H9 (cell line): ENCODE data around the gene TEKT5. TPM values are rescaled to one million over a fixed set of nuclear protein-coding genes. Genes with fewer than 3 reads are reported as not detected.

Experiments used
- DNase-seq: peaks from one replicate; pipeline ENCODE4 v3.0.0-alpha.2; 2017
- H2AFZ ChIP-seq: one replicate; pipeline ENCODE4 v1.6.1; 2013; ENCODE audit warnings: mild to moderate bottlenecking, low read length, control low read depth, moderate library complexity
- H2AK5ac ChIP-seq: 2 replicates; pipeline ENCODE4 v1.6.1; 2013; ENCODE audit warnings: low read length, control low read depth, mixed read lengths; ENCODE audit not compliant: insufficient read length
- H2BK120ac ChIP-seq: one replicate; pipeline ENCODE4 v1.6.1; 2013; ENCODE audit warnings: low read depth, mild to moderate bottlenecking, low read length, control low read depth, inconsistent platforms; ENCODE audit not compliant: poor library complexity, severe bottlenecking
- H2BK12ac ChIP-seq: 2 replicates; pipeline ENCODE4 v1.6.1; 2013; ENCODE audit warnings: low read length, control low read depth, mixed read lengths, low read depth; ENCODE audit not compliant: insufficient read length
- H2BK15ac ChIP-seq: 2 replicates; pipeline ENCODE4 v1.6.1; 2013; ENCODE audit warnings: low read depth, low read length, control low read depth
- H2BK20ac ChIP-seq: one replicate; pipeline ENCODE4 v1.6.1; 2013; ENCODE audit warnings: low read depth, mild to moderate bottlenecking, low read length, control low read depth, inconsistent platforms; ENCODE audit not compliant: poor library complexity, severe bottlenecking
- H2BK5ac ChIP-seq: 2 replicates; pipeline ENCODE4 v1.6.1; 2013; ENCODE audit warnings: low read length, control low read depth, mixed read lengths; ENCODE audit not compliant: insufficient read length
- H3K14ac ChIP-seq: 2 replicates; pipeline ENCODE4 v1.6.1; 2013; ENCODE audit warnings: low read length, control low read depth; ENCODE audit not compliant: insufficient read depth
- H3K18ac ChIP-seq: 2 replicates; pipeline ENCODE4 v1.6.1; 2013; ENCODE audit warnings: low read depth, mild to moderate bottlenecking, mixed read lengths, low read length, control low read depth; ENCODE audit not compliant: insufficient read length
- H3K23ac ChIP-seq: 2 replicates; pipeline ENCODE4 v1.6.1; 2013; ENCODE audit warnings: low read length, control low read depth, mixed read lengths, low read depth; ENCODE audit not compliant: insufficient read length
- H3K23me2 ChIP-seq: 2 replicates; pipeline ENCODE4 v1.6.1; 2013; ENCODE audit warnings: low read depth, mild to moderate bottlenecking, mixed read lengths, low read length, control low read depth; ENCODE audit not compliant: insufficient read length, poor library complexity, severe bottlenecking
- H3K27ac ChIP-seq: 2 replicates; pipeline ENCODE4 v1.5.1; 2013; ENCODE audit warnings: low read length, control low read depth, mixed read lengths, low read depth; ENCODE audit not compliant: insufficient read length
- H3K27me3 ChIP-seq: 2 replicates; pipeline ENCODE4 v1.6.1; 2013; ENCODE audit warnings: low read length, control low read depth, inconsistent platforms; ENCODE audit not compliant: insufficient read depth
- H3K4ac ChIP-seq: 2 replicates; pipeline ENCODE4 v1.6.1; 2013; ENCODE audit warnings: low read depth, mild to moderate bottlenecking, control low read depth, inconsistent platforms, low read length, moderate library complexity
- H3K4me1 ChIP-seq: 2 replicates; pipeline ENCODE4 v1.6.1; 2013; ENCODE audit warnings: low read length, control low read depth, inconsistent platforms; ENCODE audit not compliant: insufficient read depth
- H3K4me2 ChIP-seq: 2 replicates; pipeline ENCODE4 v1.6.1; 2013; ENCODE audit warnings: low read length, control low read depth, mixed read lengths; ENCODE audit not compliant: insufficient read length, insufficient read depth
- H3K56ac ChIP-seq: 2 replicates; pipeline ENCODE4 v1.6.1; 2013; ENCODE audit warnings: low read depth, mild to moderate bottlenecking, mixed read lengths, low read length, control low read depth; ENCODE audit not compliant: insufficient read length
- H3K79me1 ChIP-seq: 2 replicates; pipeline ENCODE4 v1.6.1; 2013; ENCODE audit warnings: low read depth, mild to moderate bottlenecking, moderate library complexity, low read length, control low read depth, inconsistent platforms; ENCODE audit not compliant: insufficient read depth, poor library complexity, severe bottlenecking
- H3K79me2 ChIP-seq: 2 replicates; pipeline ENCODE4 v1.6.1; 2013; ENCODE audit warnings: low read length, control low read depth, inconsistent platforms; ENCODE audit not compliant: insufficient read depth
- H3K9ac ChIP-seq: 2 replicates; pipeline ENCODE4 v1.6.1; 2013; ENCODE audit warnings: low read length, control low read depth, mixed read lengths; ENCODE audit not compliant: insufficient read length; ENCODE audit errors: extremely low read depth
- H3K9me3 ChIP-seq: one replicate; pipeline ENCODE4 v1.6.1; 2013; ENCODE audit warnings: low read depth, low read length, inconsistent platforms; ENCODE audit not compliant: control insufficient read depth
- H3T11ph ChIP-seq: one replicate; pipeline ENCODE4 v1.6.1; 2013; ENCODE audit warnings: mild to moderate bottlenecking, low read length, control low read depth, inconsistent platforms
- H4K20me1 ChIP-seq: one replicate; pipeline ENCODE4 v1.6.1; 2013; ENCODE audit not compliant: control insufficient read depth, insufficient read length, insufficient read depth
- H4K5ac ChIP-seq: 2 replicates; pipeline ENCODE4 v1.6.1; 2013; ENCODE audit warnings: low read depth, mild to moderate bottlenecking, mixed read lengths, low read length, control low read depth; ENCODE audit not compliant: insufficient read length
- H4K8ac ChIP-seq: replicated peaks from 2 replicates; pipeline ENCODE4 v1.6.1; 2013; ENCODE audit warnings: low read length, control low read depth, mixed read lengths, low read depth; ENCODE audit not compliant: insufficient read length
- H4K91ac ChIP-seq: 2 replicates; pipeline ENCODE4 v1.6.1; 2013; ENCODE audit warnings: low read depth, mild to moderate bottlenecking, moderate library complexity, mixed read lengths, low read length, control low read depth; ENCODE audit not compliant: insufficient read length
- H3K27ac Mint-ChIP-seq, 3 experiments: 2 replicates in 2 of 3; 3 replicates in 1 of 3; pipeline ENCODE4 v1.8.0; 2020 to 2021; ENCODE audit warnings: mixed read lengths in 3 of 3, mild to moderate bottlenecking in 1 of 3, moderate library complexity in 1 of 3
- H3K27me3 Mint-ChIP-seq: 2 replicates; pipeline ENCODE4 v1.8.0; 2021; ENCODE audit warnings: low read depth, mild to moderate bottlenecking, moderate library complexity, mixed read lengths
- H3K36me3 Mint-ChIP-seq, 3 experiments: 2 replicates in 2 of 3; 3 replicates in 1 of 3; pipeline ENCODE4 v1.8.0; 2020 to 2021; ENCODE audit warnings: low read depth in 3 of 3, mixed read lengths in 3 of 3; ENCODE audit not compliant: insufficient read depth in 1 of 3
- H3K4me1 Mint-ChIP-seq, 2 experiments: 2 replicates each; pipeline ENCODE4 v1.8.0; 2020; ENCODE audit warnings: mixed read lengths in 2 of 2
- H3K4me3 Mint-ChIP-seq, 2 experiments: 2 replicates in 1 of 2; 3 replicates in 1 of 2; pipeline ENCODE4 v1.8.0; 2020 to 2021; ENCODE audit warnings: mild to moderate bottlenecking in 2 of 2, mixed read lengths in 2 of 2, moderate library complexity in 1 of 2
- H3K9me3 Mint-ChIP-seq, 2 experiments: 2 replicates in 1 of 2; 3 replicates in 1 of 2; pipeline ENCODE4 v1.8.0; 2020; ENCODE audit warnings: mild to moderate bottlenecking in 2 of 2, mixed read lengths in 2 of 2, moderate library complexity in 1 of 2
- WGBS: extraction: QIAGEN DNeasy Blood & Tissue Kit; methylation state at CpG from one replicate; pipeline ENCODE4 v1.1.7; 2013; ENCODE audit warnings: missing lambda C conversion rate, low lambda C conversion rate, mixed read lengths; ENCODE audit not compliant: insufficient read length; ENCODE audit errors: extremely low coverage; 5-methylcytosine and 5-hydroxymethylcytosine counted together
- total RNA-seq: library from RNA; stranded (reverse); gene quantifications from 2 replicates; pipeline ENCODE4 v1.2.1, GENCODE V29; 2021
- TF ChIP-seq, protein P1 (sequence below): fragments of 200-600 bp; sonication (generic); conservative IDR thresholded peaks from 3 replicates; pipeline ENCODE4 v1.8.0; 2021; ENCODE audit warnings: antibody characterized with exemption, mild to moderate bottlenecking

TEKT5 gene
- total RNA-seq, 1 experiment from 2014 or later, result 0.31 TPM

DNA sequence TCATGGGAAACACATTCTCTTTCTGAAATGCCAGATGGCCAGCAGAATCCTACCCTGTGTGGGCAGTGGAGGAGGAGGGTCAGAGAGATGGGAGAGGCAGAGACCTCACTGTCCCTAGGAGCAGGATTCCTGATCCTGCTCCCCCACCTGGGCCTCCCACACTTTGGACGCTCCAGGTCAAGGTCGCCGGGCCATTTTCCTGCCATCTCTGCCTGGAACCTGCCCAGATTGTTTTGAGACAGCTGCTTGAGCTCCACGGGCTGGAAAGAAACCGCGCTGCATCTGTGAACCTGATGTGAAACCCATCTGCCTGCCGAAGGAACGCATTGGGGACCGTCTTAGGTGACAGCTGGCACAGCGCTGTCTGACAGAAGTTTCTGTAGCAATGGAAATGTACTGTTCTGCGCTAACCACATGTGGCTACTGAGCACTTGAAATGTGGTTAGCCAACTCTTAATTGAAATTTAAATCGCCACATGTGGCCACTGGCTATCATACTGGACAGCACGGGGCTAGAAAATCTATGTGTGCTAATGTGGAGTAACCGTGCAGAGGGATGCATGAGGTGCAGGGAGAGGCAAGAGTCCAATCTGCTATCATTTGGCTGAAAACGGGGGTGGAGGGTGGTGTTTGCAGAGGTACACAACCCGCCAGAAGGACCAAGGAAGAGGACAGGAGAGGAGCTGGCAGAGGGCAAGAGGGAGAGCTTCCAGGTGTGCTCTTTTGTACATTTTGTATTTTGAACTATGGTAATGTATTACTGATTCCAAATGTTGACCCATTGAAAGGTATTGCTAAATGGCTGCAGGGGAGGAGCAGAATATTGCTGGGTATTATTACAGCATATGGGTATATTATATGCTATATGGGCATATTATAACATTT is 33.5 kb upstream of the TEKT5 start:
- H4K91ac ChIP-seq, result no peak overlapping the region
- no peaks in the 10 kb centered on the region for H3K79me1 ChIP-seq
- Mint-ChIP-seq H3K36me3 (peaks cover 0 to 4% (median 3%) of the 10 kb centered on the region in 3 experiments; a peak in 3 of 7 replicates), H3K4me1 (peaks cover 0 to 4% of the 10 kb centered on the region in 2 experiments; a peak in 3 of 4 replicates), H3K27ac (no peak overlapping the region), H3K4me3 (no peak overlapping the region), H3K27me3 (no peaks in the 10 kb centered on the region), H3K9me3 (peaks cover 1 to 2% of the 10 kb centered on the region in 2 experiments; a peak in 3 of 5 replicates)
- no peak overlapping the region for H3K9ac ChIP-seq
- no peak overlapping the region for H2BK5ac ChIP-seq
- H3K56ac ChIP-seq, result no peak overlapping the region
- TF ChIP-seq, protein P1, sequence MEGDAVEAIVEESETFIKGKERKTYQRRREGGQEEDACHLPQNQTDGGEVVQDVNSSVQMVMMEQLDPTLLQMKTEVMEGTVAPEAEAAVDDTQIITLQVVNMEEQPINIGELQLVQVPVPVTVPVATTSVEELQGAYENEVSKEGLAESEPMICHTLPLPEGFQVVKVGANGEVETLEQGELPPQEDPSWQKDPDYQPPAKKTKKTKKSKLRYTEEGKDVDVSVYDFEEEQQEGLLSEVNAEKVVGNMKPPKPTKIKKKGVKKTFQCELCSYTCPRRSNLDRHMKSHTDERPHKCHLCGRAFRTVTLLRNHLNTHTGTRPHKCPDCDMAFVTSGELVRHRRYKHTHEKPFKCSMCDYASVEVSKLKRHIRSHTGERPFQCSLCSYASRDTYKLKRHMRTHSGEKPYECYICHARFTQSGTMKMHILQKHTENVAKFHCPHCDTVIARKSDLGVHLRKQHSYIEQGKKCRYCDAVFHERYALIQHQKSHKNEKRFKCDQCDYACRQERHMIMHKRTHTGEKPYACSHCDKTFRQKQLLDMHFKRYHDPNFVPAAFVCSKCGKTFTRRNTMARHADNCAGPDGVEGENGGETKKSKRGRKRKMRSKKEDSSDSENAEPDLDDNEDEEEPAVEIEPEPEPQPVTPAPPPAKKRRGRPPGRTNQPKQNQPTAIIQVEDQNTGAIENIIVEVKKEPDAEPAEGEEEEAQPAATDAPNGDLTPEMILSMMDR, result no peak
- H3T11ph ChIP-seq, result no peak overlapping the region
- no peak overlapping the region for H3K23ac ChIP-seq
- no peak overlapping the region for H3K27ac ChIP-seq
- no peak overlapping the region for H2BK20ac ChIP-seq
- H3K9me3 ChIP-seq, result no peaks in the 10 kb centered on the region
- H2BK12ac ChIP-seq, result no peak overlapping the region
- no peak overlapping the region for H3K14ac ChIP-seq
- DNase-seq, result no peak
- H4K5ac ChIP-seq, result no peak overlapping the region
- H3K4me2 ChIP-seq, result no peak overlapping the region
- no peak overlapping the region for H3K18ac ChIP-seq
- no peaks in the 10 kb centered on the region for H3K79me2 ChIP-seq
- H3K4ac ChIP-seq, result no peak overlapping the region
- H3K23me2 ChIP-seq, result no peaks in the 10 kb centered on the region
- no peaks in the 10 kb centered on the region for H3K4me1 ChIP-seq
- no peaks in the 10 kb centered on the region for H3K27me3 ChIP-seq
- WGBS, result no CpG with 5 or more reads among the region's 16 CpGs
- H2BK120ac ChIP-seq, result no peak overlapping the region
- no peaks in the 10 kb centered on the region for H4K20me1 ChIP-seq
- H2BK15ac ChIP-seq, result no peak overlapping the region
- no peak overlapping the region for H2AK5ac ChIP-seq
- H4K8ac ChIP-seq, result no peak overlapping the region
- no peak overlapping the region for H2AFZ ChIP-seq
